SK-N-SH treated with all-trans-retinoic acid at 6 μM for 48 hours (cell line): ENCODE data around the gene BCL2L14.

Source experiments
- ATAC-seq: fragments of 200-7000 bp; cut with Tn5 transposase; 3 replicates; pipeline ENCODE4 v1.9.1; 2020; ENCODE audit warnings: mild to moderate bottlenecking, moderate library complexity
- ARNTL ChIP-seq: fragments of 450-650 bp; formaldehyde crosslinking; IDR thresholded peaks from 2 replicates; pipeline ENCODE4 v1.5.0; 2020; ENCODE audit warnings: low read depth, mild to moderate bottlenecking, moderate library complexity, borderline replicate concordance
- CREB5 ChIP-seq: fragments of 250-450 bp; sonication (Bioruptor Pico); IDR thresholded peaks from 2 replicates; pipeline ENCODE4 v1.5.1; 2020; ENCODE audit warnings: low read depth, mild to moderate bottlenecking, moderate library complexity
- CSDC2 ChIP-seq: fragments of 250-450 bp; sonication (Bioruptor Pico); IDR thresholded peaks from 2 replicates; pipeline ENCODE4 v1.5.0; 2020; ENCODE audit warnings: mild to moderate bottlenecking, moderate library complexity
- CSRNP3 ChIP-seq: fragments of 250-450 bp; sonication (Bioruptor Pico); IDR thresholded peaks from 2 replicates; pipeline ENCODE4 v1.5.1; 2021; ENCODE audit warnings: mild to moderate bottlenecking, moderate library complexity
- ESRRG ChIP-seq: fragments of 250-450 bp; sonication (Bioruptor Pico); IDR thresholded peaks from 2 replicates; pipeline ENCODE4 v1.6.1; 2021; ENCODE audit warnings: mild to moderate bottlenecking
- GLIS3 ChIP-seq: fragments of 250-450 bp; sonication (Bioruptor Pico); IDR thresholded peaks from 2 replicates; pipeline ENCODE4 v1.5.0; 2020; ENCODE audit warnings: mild to moderate bottlenecking, moderate library complexity
- ISL1 ChIP-seq: fragments of 250-450 bp; sonication (Bioruptor Pico); IDR thresholded peaks from 2 replicates; pipeline ENCODE4 v2.1.2; 2022; ENCODE audit warnings: mild to moderate bottlenecking, moderate library complexity
- OSR1 ChIP-seq: fragments of 250-450 bp; sonication (Bioruptor Pico); IDR thresholded peaks from 2 replicates; pipeline ENCODE4 v1.8.0; 2022; ENCODE audit warnings: moderate library complexity, mild to moderate bottlenecking, inconsistent platforms
- PATZ1 ChIP-seq: fragments of 250-450 bp; sonication (Bioruptor Pico); IDR thresholded peaks from 2 replicates; pipeline ENCODE4 v1.8.0; 2020; ENCODE audit warnings: mild to moderate bottlenecking, moderate library complexity, borderline replicate concordance
- POU6F1 ChIP-seq: fragments of 250-450 bp; sonication (Bioruptor Pico); IDR thresholded peaks from 2 replicates; pipeline ENCODE4 v1.8.0; 2021; ENCODE audit warnings: low read depth, mild to moderate bottlenecking, moderate library complexity, borderline replicate concordance
- PPARA ChIP-seq: fragments of 250-450 bp; sonication (Bioruptor Pico); IDR thresholded peaks from 2 replicates; pipeline ENCODE4 v1.5.0; 2020; ENCODE audit warnings: mild to moderate bottlenecking, borderline replicate concordance
- RARB ChIP-seq: fragments of 250-450 bp; sonication (Bioruptor Pico); IDR thresholded peaks from 2 replicates; pipeline ENCODE4 v1.8.0; 2021; ENCODE audit warnings: mild to moderate bottlenecking, moderate library complexity
- SNAI2 ChIP-seq: fragments of 250-450 bp; sonication (Bioruptor Pico); IDR thresholded peaks from 2 replicates; pipeline ENCODE4 v1.5.0; 2020; ENCODE audit warnings: mild to moderate bottlenecking, moderate library complexity
- TCF4 ChIP-seq: fragments of 250-450 bp; sonication (Bioruptor Pico); IDR thresholded peaks from 2 replicates; pipeline ENCODE4 v1.8.0; 2021; ENCODE audit warnings: mild to moderate bottlenecking, moderate library complexity, borderline replicate concordance
- TSHZ2 ChIP-seq: fragments of 250-450 bp; sonication (Bioruptor Pico); IDR thresholded peaks from 2 replicates; pipeline ENCODE4 v1.5.0; 2020; ENCODE audit warnings: mild to moderate bottlenecking, moderate library complexity
- ZC3H10 ChIP-seq: fragments of 250-450 bp; sonication (Bioruptor Pico); IDR thresholded peaks from 2 replicates; pipeline ENCODE4 v1.5.1; 2021; ENCODE audit warnings: mild to moderate bottlenecking, moderate library complexity
- ZFP3 ChIP-seq: fragments of 250-450 bp; sonication (Bioruptor Pico); IDR thresholded peaks from 2 replicates; pipeline ENCODE4 v1.5.0; 2020; ENCODE audit warnings: mild to moderate bottlenecking, moderate library complexity
- ZFP30 ChIP-seq: fragments of 450-650 bp; formaldehyde crosslinking; IDR thresholded peaks from 2 replicates; pipeline ENCODE4 v1.5.0; 2022; ENCODE audit warnings: mild to moderate bottlenecking, moderate library complexity
- ZNF70 ChIP-seq: fragments of 450-650 bp; formaldehyde crosslinking; IDR thresholded peaks from 2 replicates; pipeline ENCODE4 v1.5.0; 2020; ENCODE audit warnings: mild to moderate bottlenecking, moderate library complexity
- ZNF8 ChIP-seq: fragments of 450-650 bp; formaldehyde crosslinking; IDR thresholded peaks from 2 replicates; pipeline ENCODE4 v1.5.0; 2020; ENCODE audit warnings: mild to moderate bottlenecking, moderate library complexity

Gene BCL2L14

GRCh38 chr12:12028668-12029402 is 41.9 kb upstream of the BCL2L14 start:
- TF ChIP-seq TCF4 (no peak), ZFP30 (CRISPR knock-in tag) (no peak), PATZ1 (CRISPR knock-in tag) (no peak), CSRNP3 (CRISPR knock-in tag) (no peak), CREB5 (CRISPR knock-in tag) (no peak), ZFP3 (CRISPR knock-in tag) (no peak), ESRRG (CRISPR knock-in tag) (no peak), CSDC2 (CRISPR knock-in tag) (no peak), ZC3H10 (CRISPR knock-in tag) (no peak), ISL1 (no peak), GLIS3 (no peak), POU6F1 (CRISPR knock-in tag) (no peak), PPARA (CRISPR knock-in tag) (no peak)
- TF ChIP-seq, all 23 proteins: peak for 0
- ATAC-seq, result no peak

- ATAC-seq, result no peak
- no peak for TF ChIP-seq GLIS3
- no peak for TF ChIP-seq RARB (CRISPR knock-in tag)
- TF ChIP-seq ZFP30 (CRISPR knock-in tag), result no peak
- no peak for TF ChIP-seq OSR1 (CRISPR knock-in tag)
- TF ChIP-seq ISL1, result no peak
- no peak for TF ChIP-seq ZNF8 (CRISPR knock-in tag)
- no peak for TF ChIP-seq ARNTL (CRISPR knock-in tag)
- TF ChIP-seq CREB5 (CRISPR knock-in tag), result no peak
Measured at GRCh38 chr12:12029653-12030052, 41.1 kb upstream of the BCL2L14 start.

- no peak for TF ChIP-seq POU6F1 (CRISPR knock-in tag)
- no peak for TF ChIP-seq ZFP30 (CRISPR knock-in tag)
- TF ChIP-seq ESRRG (CRISPR knock-in tag), result no peak
- TF ChIP-seq ZNF8 (CRISPR knock-in tag), result no peak
- TF ChIP-seq RARB (CRISPR knock-in tag), result no peak
- TF ChIP-seq PPARA (CRISPR knock-in tag), result no peak
- TF ChIP-seq ZNF70 (CRISPR knock-in tag), result no peak
- TF ChIP-seq TCF4, result no peak
- no peak for TF ChIP-seq ARNTL (CRISPR knock-in tag)
- no peak for TF ChIP-seq SNAI2 (CRISPR knock-in tag)
- no peak for TF ChIP-seq ISL1
- no peak for TF ChIP-seq GLIS3
- TF ChIP-seq CSDC2 (CRISPR knock-in tag), result no peak
- no peak for TF ChIP-seq TSHZ2 (CRISPR knock-in tag)
- no peak for TF ChIP-seq ZC3H10 (CRISPR knock-in tag)
- TF ChIP-seq, all 23 proteins: peak for 0
- no peak for ATAC-seq
Measured at GRCh38 chr12:12032260-12032791, 38.4 kb upstream of the BCL2L14 start.
